GM12874 (cell line): Measurements from ENCODE around the gene ARHGAP25.

ENCODE experiments used
- TF ChIP-seq, protein P1 (sequence below): IDR thresholded peaks from 2 replicates; pipeline ENCODE4 v1.5.1; 2011; ENCODE audit warnings: low read depth, mild to moderate bottlenecking, control low read depth, low read length, moderate library complexity; ENCODE audit not compliant: insufficient read depth

ARHGAP25 gene

DNA sequence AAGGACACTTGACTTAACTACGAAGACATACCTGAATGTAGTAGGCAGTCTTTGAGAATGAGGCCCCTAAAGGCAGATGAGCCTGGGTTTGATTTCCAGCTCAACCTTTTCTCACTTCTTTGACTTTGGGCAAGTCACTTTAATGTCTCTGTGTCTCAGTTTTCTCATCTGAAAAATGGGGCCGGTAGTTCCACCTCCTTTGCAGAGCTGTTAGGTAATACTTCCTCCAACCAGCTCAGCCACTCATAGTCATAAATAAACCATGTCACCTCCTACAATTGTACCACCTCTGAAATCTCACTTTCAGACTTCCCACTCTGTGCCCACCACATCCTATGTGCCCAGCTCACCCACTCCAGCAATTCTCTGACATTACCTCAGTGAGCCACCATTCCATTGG, 10.4 kb downstream of the ARHGAP25 start:
- TF ChIP-seq, protein P1, sequence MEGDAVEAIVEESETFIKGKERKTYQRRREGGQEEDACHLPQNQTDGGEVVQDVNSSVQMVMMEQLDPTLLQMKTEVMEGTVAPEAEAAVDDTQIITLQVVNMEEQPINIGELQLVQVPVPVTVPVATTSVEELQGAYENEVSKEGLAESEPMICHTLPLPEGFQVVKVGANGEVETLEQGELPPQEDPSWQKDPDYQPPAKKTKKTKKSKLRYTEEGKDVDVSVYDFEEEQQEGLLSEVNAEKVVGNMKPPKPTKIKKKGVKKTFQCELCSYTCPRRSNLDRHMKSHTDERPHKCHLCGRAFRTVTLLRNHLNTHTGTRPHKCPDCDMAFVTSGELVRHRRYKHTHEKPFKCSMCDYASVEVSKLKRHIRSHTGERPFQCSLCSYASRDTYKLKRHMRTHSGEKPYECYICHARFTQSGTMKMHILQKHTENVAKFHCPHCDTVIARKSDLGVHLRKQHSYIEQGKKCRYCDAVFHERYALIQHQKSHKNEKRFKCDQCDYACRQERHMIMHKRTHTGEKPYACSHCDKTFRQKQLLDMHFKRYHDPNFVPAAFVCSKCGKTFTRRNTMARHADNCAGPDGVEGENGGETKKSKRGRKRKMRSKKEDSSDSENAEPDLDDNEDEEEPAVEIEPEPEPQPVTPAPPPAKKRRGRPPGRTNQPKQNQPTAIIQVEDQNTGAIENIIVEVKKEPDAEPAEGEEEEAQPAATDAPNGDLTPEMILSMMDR: no peak

DNA sequence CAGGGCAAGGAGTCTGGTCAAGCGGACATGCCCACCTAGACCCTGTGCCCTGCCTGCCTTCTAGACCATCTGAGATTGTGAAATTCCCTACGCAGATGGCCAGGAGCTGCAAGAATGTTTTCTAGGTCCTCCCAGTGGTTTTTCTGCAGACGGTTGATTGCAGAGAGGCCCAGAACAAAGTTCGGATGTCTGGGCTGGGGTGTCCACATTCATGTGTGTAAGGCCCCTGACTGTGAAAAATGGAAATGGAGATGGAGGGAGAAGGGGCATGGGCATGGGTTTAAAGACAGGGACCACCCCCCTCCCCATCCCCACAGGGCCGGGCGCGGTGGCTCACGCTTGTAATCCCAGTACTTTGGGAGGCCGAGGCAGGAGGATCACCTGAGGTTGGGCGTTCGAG, 11.8 kb downstream of the ARHGAP25 start:
- TF ChIP-seq, protein P1: no peak

DNA sequence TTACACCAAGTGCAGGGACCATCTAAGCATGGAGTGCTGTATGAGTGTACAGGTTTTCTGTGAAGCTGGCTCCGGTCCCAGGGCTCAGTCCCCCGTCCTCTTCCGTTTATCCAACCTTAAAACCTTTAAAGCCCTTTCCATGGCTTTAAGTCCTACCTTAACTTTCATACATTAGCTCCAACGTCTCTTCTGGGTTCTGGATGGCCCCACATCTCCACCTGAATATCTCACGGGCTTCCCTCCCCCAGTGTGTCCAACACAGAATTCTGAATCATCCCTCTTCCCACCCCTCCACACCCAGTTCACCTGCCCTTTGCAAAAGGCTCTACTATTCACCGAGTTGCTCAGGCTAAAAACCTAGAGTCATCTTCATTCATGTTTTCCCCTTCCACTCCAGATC, 12.8 kb downstream of the ARHGAP25 start:
- TF ChIP-seq, protein P1: no peak

DNA sequence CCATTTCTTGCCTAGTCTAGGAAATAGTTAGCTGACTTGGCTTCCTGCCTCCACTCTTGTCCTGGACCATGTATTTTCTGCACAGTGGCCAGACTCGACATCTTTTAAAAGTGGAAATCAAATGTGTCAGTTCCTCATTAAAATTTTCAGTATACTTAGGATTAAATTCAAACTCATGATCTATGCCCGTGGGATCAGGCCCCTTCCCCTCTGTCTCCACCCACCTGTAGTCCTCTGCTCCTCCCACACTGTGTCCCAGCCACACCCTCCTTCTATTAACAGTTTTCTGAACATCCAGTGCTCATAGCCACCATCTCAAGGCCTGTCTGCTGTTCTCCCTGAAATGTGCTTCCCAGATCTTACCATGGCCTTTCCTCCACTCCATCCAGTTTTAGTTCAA, 13.3 kb downstream of the ARHGAP25 start:
- TF ChIP-seq, protein P1: no peak

DNA sequence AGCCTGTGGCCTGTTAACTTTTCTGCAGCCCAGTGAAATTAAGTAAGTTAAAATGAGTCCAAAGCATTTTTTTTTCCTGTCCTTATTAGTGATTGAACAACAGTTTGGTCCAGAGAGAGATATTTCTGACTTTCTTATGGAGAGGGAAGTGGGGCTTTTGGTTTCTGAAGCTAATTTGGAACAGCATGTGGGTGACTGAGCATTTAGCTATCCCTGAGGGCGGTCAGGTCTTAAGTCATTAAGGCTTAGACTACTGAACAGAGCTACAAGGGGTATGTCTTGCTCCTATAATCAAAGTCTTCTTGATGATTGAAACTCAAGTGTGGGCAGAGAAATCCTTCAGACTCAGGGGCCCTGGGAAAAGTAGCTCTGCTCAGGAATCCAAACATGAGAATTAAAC, 14.0 kb downstream of the ARHGAP25 start:
- TF ChIP-seq, protein P1: no peak

DNA sequence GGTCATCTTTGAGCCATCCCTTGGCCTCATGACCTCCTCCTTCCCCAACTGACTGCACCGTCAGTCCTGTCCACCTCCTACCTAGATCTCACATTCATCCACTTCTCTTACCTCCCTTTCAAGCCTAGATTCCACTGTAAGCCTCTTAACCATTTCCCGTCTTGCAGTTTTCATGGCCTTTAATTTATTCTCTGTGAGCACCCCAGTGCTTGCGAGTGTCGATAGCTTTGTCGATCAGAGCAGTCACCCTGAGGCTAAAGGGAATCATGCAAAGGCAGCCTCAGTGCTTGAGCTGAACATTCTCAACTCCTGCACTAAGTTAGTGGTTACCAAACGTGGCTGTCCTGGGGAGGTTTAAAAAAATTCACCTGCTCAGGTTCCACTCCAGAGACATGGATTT, 14.7 kb downstream of the ARHGAP25 start:
- TF ChIP-seq, protein P1: no peak

DNA sequence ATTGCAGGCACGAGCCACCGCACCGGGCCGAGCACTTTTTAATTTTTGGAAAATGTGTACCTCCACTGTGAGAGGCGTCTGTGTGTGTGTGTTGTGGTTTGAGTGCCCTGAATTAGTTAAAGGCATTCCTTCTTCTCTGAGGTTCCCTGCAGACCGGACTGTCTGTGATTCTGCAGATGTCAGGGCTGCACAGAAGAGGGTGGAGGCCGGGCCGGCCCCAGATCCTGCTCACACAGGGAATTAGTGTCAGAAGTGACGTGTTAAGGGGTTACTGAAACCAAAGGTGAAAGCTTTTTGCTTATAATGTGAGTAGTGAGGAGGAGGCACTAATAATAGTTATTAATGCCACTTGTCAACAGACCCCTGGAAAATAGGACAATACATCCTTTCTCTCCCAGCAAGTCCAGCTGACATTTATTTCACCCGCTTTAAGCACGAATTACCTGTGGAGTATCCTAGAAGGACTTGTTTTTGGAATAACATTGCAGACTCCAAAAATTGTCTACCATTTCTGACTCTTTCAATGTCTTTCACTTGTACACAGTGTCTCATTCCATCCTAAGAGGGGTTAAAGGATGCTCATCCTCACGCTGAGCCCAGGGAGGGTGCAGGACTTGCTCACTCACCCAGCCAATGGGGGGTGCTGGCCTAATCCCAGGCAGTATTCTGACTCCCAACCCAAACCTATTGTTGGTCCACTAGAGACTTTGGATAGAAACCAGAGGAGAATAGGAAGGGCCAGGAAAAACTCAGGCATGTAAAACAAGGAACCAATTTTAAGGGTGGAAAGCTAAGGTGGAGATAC, 16.2 kb downstream of the ARHGAP25 start:
- TF ChIP-seq, protein P1: no peak
